ENCODE data around the gene DYDC2.

GRCh38 chr10:80397014-80397413 lies 40.4 kb downstream of the DYDC2 start:
- no peak for TF ChIP-seq CTCF (IDR thresholded peaks at IDR 0.05)
- no peak for TF ChIP-seq ZFX (IDR thresholded peaks at IDR 0.05; ENCODE audit: borderline replicate concordance)

Data from 22Rv1 (cell line).